ENCODE data around the gene GRM4. TPM values are rescaled to one million over a fixed set of nuclear protein-coding genes. Genes with fewer than 3 reads are reported as not detected.

The GRM4 gene
- polyA plus RNA-seq, 1 donor: 2.2 TPM

GRCh38 chr6:34108176-34108575 is 37.7 kb downstream of the GRM4 start:
- DNase-seq (ENCODE audit: low read depth): no peak

- DNase-seq (ENCODE audit: low read depth): no peak
Measured at GRCh38 chr6:34106900-34107299, 39.0 kb downstream of the GRM4 start.

GRCh38 chr6:34106421-34106820 is 39.5 kb downstream of the GRM4 start:
- no peak for DNase-seq (ENCODE audit: low read depth)

GRCh38 chr6:34104628-34105027 is 41.3 kb downstream of the GRM4 start:
- DNase-seq (ENCODE audit: low read depth): no peak

- no peak for DNase-seq (ENCODE audit: low read depth)
Measured at GRCh38 chr6:34104186-34104585, 41.7 kb downstream of the GRM4 start.

GRCh38 chr6:34103321-34103720 is 42.6 kb downstream of the GRM4 start:
- DNase-seq (ENCODE audit: low read depth): no peak

GRCh38 chr6:34102696-34103095 is 43.2 kb downstream of the GRM4 start:
- DNase-seq (ENCODE audit: low read depth): no peak

- no peak for DNase-seq (ENCODE audit: low read depth)
Measured at GRCh38 chr6:34102099-34102656, 43.7 kb downstream of the GRM4 start.

GRCh38 chr6:34100788-34101187 is 45.1 kb downstream of the GRM4 start:
- DNase-seq (ENCODE audit: low read depth): no peak

- no peak for DNase-seq (ENCODE audit: low read depth)
Measured at GRCh38 chr6:34099878-34100277, 46.0 kb downstream of the GRM4 start.

GRCh38 chr6:34098045-34098936 is 47.6 kb downstream of the GRM4 start:
- DNase-seq (ENCODE audit: low read depth): no peak

- DNase-seq (ENCODE audit: low read depth): no peak
Measured at GRCh38 chr6:34096814-34097213, 49.1 kb downstream of the GRM4 start.

- no peak for DNase-seq (ENCODE audit: low read depth)
Measured at GRCh38 chr6:34096193-34096592, 49.7 kb downstream of the GRM4 start.

GRCh38 chr6:34095741-34096140 is 50.1 kb downstream of the GRM4 start:
- no peak for DNase-seq (ENCODE audit: low read depth)

- DNase-seq (ENCODE audit: low read depth): no peak
Measured at GRCh38 chr6:34095136-34095505, 50.8 kb downstream of the GRM4 start.

- DNase-seq (ENCODE audit: low read depth): no peak
Measured at GRCh38 chr6:34094474-34095135, 51.3 kb downstream of the GRM4 start.

- no peak for DNase-seq (ENCODE audit: low read depth)
Measured at GRCh38 chr6:34093854-34094430, 51.9 kb downstream of the GRM4 start.

- no peak for DNase-seq (ENCODE audit: low read depth)
Measured at GRCh38 chr6:34093206-34093605, 52.7 kb downstream of the GRM4 start.

- no peak for DNase-seq (ENCODE audit: low read depth)
Measured at GRCh38 chr6:34092631-34093030, 53.3 kb downstream of the GRM4 start.

GRCh38 chr6:34090935-34091334 is 55.0 kb downstream of the GRM4 start:
- DNase-seq (ENCODE audit: low read depth): no peak

GRCh38 chr6:34090529-34090928 is 55.4 kb downstream of the GRM4 start:
- no peak for DNase-seq (ENCODE audit: low read depth)

- DNase-seq (ENCODE audit: low read depth): no peak
Measured at GRCh38 chr6:34086558-34086957, 59.3 kb downstream of the GRM4 start.
